ENCODE results near the gene SMIM11. TPM values are rescaled to one million over a fixed set of nuclear protein-coding genes. Genes with fewer than 3 reads are reported as not detected.
"Not testable (repeated sequence)": the region's sequence is repeated elsewhere in the genome, so short reads cannot be mapped to it uniquely, and the experiment has no call there.

SMIM11 gene
- total RNA-seq, result 15.3 and 16.8 TPM in 2 replicates

DNA sequence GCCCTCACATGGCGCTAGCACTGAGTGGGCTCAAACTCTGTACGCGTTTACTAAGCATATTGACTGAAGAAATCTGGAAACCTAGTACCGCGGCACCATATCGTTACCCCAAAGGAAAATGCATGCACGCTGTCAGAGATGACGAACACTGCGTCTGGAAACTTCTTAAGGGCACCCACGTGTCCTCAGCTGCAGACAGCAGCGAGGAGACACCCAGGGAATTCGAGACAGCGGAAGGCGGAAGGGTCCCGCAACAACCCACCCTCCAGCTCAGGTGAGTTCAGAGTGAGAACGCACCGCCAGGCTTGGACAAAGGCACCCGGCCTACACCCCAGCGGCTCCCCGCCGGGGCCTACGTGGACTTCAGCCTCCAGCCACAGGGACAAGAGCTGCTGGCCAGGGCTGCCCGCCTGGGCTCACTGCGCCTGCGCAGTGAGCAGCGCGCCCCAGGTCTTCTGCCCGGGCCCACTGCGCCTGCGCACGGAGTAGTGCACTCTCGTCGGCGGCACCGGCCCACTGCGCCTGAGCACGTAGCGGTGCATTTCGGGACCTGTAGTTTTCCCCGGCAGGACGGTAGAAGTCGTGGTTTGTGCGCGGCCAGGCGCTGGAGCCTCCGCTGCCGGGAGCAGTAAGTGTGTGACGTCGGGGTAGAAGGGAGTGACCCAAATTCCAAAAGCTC lies at the start of gene SMIM11:
Gene SMIM11, plus strand, starts transcription at position 568 of the 679 bp plus-strand sequence. CDS start 3,998 bp downstream, outside the sequence.
- intact Hi-C loops (cut with micrococcal nuclease), result not testable (repeated sequence)

- intact Hi-C loops (cut with micrococcal nuclease), result no loop called here
Observed at GRCh38 chr21:34330055-34330454, 45.3 kb upstream of the SMIM11 start.

- intact Hi-C loops (cut with micrococcal nuclease), result no loop called here
Observed at GRCh38 chr21:34331726-34332125, 43.6 kb upstream of the SMIM11 start.

- intact Hi-C loops (cut with micrococcal nuclease), result no loop called here
Observed at GRCh38 chr21:34332347-34332746, 43.0 kb upstream of the SMIM11 start.

- intact Hi-C loops (cut with micrococcal nuclease), result no loop called here
Observed at GRCh38 chr21:34333121-34333739, 42.1 kb upstream of the SMIM11 start.

DNA sequence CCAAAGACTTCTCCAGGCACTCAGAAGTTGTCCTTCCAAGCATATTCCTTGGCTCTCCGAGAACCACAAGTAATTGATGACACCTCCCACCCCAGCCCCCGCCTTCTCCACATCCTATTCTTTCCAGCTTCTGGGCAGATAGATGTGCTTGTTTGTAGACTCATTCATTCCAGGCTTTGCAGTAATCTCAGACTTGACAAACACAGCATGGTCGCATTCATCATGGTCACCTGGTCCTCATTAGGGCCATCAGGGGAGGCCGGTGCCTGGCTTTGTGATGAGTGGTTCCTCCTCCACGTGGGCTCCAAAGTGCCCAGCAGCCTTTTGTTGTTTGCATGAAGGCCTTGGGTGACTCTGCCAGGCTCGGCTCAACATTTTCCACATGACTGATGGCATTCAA lies 40.0 kb upstream of the SMIM11 start:
- intact Hi-C loops (cut with micrococcal nuclease), result no loop called here

- intact Hi-C loops (cut with micrococcal nuclease), result no loop called here
Observed at GRCh38 chr21:34336245-34336644, 39.1 kb upstream of the SMIM11 start.

- intact Hi-C loops (cut with micrococcal nuclease), result no loop called here
Observed at GRCh38 chr21:34336756-34337391, 38.4 kb upstream of the SMIM11 start.

DNA sequence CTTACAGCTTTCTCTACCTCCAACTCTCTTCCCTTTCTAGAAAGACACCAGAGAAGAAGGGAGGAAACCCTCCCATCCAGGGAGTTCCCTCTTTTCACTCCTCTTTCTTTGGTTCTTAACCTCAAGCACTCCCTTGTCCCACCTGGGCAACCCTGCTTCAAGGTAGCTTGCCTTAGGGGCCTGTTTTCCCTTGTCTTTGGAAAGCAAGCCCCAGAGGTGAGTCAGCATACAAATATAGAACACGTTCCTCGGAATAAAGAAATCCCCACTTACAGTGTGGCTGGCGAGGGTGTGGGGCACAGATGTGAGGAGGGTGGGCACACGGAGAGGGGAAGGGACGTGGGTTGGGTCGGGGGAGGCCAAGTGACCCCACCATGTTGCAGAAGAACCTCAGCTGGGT lies 37.6 kb upstream of the SMIM11 start:
- intact Hi-C loops (cut with micrococcal nuclease), result no loop called here

GRCh38 chr21:34338226-34338625 lies 37.1 kb upstream of the SMIM11 start:
- intact Hi-C loops (cut with micrococcal nuclease), result no loop called here

GRCh38 chr21:34340061-34340460 lies 35.2 kb upstream of the SMIM11 start:
- intact Hi-C loops (cut with micrococcal nuclease), result no loop called here

GRCh38 chr21:34342476-34342875 lies 32.8 kb upstream of the SMIM11 start:
- intact Hi-C loops (cut with micrococcal nuclease), result no loop called here

DNA sequence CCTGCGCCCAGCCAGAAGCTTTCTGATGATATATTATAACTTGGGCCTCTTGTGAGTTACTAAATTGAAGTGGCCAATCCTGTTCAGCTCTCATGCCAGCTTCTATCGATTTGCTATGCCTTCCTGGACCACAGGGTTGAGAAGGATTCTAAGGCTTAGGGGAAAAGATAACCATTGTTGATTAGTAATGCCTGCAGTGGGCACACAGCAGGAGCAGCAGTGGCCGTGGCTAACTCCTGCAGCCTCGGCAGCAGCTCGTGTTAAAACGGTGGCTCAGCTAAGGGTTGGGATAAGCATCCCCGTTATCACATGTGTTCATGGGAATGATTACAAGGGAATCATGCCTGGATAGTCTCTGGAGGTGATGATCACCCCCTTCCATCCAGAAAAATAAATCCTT lies 32.0 kb upstream of the SMIM11 start:
- intact Hi-C loops (cut with micrococcal nuclease), result no loop called here

GRCh38 chr21:34343838-34344381 lies 31.4 kb upstream of the SMIM11 start:
- intact Hi-C loops (cut with micrococcal nuclease), result no loop called here

GRCh38 chr21:34344584-34344983 lies 30.7 kb upstream of the SMIM11 start:
- intact Hi-C loops (cut with micrococcal nuclease), result no loop called here

GRCh38 chr21:34345091-34345871 lies 30.0 kb upstream of the SMIM11 start:
- intact Hi-C loops (cut with micrococcal nuclease), result loop anchor here (5.0 kb wide), 2 partner anchors 153 to 703 kb away; partner anchors contain the start of genes CRYZL1 and ITSN1

- intact Hi-C loops (cut with micrococcal nuclease), result loop anchor here (5.0 kb wide), 2 partner anchors 154 to 704 kb away; partner anchors contain the start of genes CRYZL1 and ITSN1
Observed at GRCh38 chr21:34345892-34346291, 29.4 kb upstream of the SMIM11 start.

- intact Hi-C loops (cut with micrococcal nuclease), result loop anchor here (1.0 to 5.0 kb wide), 5 partner anchors 157 to 707 kb away; partner anchors contain the start of genes CRYZL1 and ITSN1
Observed at GRCh38 chr21:34348890-34349519, 26.3 kb upstream of the SMIM11 start.

- intact Hi-C loops (cut with micrococcal nuclease), result no loop called here
Observed at GRCh38 chr21:34351786-34352241, 23.5 kb upstream of the SMIM11 start.

GRCh38 chr21:34352556-34352955 lies 22.8 kb upstream of the SMIM11 start:
- intact Hi-C loops (cut with micrococcal nuclease), result no loop called here

DNA sequence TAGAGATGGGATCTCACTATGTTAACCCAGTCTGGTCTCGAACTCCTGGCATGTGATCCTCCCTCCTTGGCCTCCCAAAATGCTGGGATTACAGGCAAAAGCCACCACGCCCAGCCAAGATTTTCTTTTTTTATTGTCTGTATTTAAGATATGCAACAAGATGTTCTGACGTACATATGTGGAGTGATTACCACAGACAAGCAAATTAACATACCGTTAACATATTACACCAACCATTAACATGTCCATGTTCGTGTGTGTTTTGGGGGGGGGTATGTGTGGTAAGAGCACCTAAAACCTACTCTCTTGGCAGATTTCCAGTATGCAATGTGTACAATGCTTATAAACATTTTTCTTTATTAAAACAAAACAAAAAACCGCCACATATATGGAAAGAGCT lies 22.1 kb upstream of the SMIM11 start:
- intact Hi-C loops (cut with micrococcal nuclease), result no loop called here

Measured in T-helper 1 cell treated with Interleukin-12 subunit alpha and Interleukin-12 subunit beta and Interleukin-4 antibody, amounts not matched to agents 30 ng/mL and 1 ng/mL, for 36 hours (primary cell).